ENCODE measurements around the gene FAF1. TPM values are rescaled to one million over a fixed set of nuclear protein-coding genes. Genes with fewer than 3 reads are reported as not detected.

Gene FAF1
- total RNA-seq, 1 donor from 2014 or later = 46.4 TPM

GRCh38 chr1:50861772-50862171 lies 98.3 kb downstream of the FAF1 start:
- H3K27ac ChIP-seq = no peak overlapping the region
- no peak for ATAC-seq
- intact Hi-C loops (cut with DNase I) = no loop called here

GRCh38 chr1:50860702-50861101 lies 99.4 kb downstream of the FAF1 start:
- ATAC-seq (no peak), DNase-seq (no peak)
- Histone ChIP-seq H3K27me3 (no peaks in the 10 kb centered on the region), H3K4me1 (no peaks in the 10 kb centered on the region), H3K9me3 (no peaks in the 10 kb centered on the region), H3K27ac (no peak overlapping the region), H3K4me3 (no peak overlapping the region), H3K36me3 (no peaks in the 10 kb centered on the region)
- intact Hi-C loops (cut with DNase I) = no loop called here
- TF ChIP-seq, protein P1, sequence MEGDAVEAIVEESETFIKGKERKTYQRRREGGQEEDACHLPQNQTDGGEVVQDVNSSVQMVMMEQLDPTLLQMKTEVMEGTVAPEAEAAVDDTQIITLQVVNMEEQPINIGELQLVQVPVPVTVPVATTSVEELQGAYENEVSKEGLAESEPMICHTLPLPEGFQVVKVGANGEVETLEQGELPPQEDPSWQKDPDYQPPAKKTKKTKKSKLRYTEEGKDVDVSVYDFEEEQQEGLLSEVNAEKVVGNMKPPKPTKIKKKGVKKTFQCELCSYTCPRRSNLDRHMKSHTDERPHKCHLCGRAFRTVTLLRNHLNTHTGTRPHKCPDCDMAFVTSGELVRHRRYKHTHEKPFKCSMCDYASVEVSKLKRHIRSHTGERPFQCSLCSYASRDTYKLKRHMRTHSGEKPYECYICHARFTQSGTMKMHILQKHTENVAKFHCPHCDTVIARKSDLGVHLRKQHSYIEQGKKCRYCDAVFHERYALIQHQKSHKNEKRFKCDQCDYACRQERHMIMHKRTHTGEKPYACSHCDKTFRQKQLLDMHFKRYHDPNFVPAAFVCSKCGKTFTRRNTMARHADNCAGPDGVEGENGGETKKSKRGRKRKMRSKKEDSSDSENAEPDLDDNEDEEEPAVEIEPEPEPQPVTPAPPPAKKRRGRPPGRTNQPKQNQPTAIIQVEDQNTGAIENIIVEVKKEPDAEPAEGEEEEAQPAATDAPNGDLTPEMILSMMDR (IDR thresholded peaks at IDR 0.05) = no peak

More at GRCh38 chr1:50861772-50862171, 98.3 kb downstream of the FAF1 start:
- DNase-seq = no peak
- H3K4me1 ChIP-seq = no peaks in the 10 kb centered on the region
- H3K36me3 ChIP-seq = no peaks in the 10 kb centered on the region
- no peak overlapping the region for H3K4me3 ChIP-seq
- H3K9me3 ChIP-seq = no peaks in the 10 kb centered on the region
- H3K27me3 ChIP-seq = no peaks in the 10 kb centered on the region
- TF ChIP-seq, protein P1 (IDR thresholded peaks at IDR 0.05) = no peak

GRCh38 chr1:50860256-50860655 lies 99.8 kb downstream of the FAF1 start:
- DNase-seq = no peak
- intact Hi-C loops (cut with DNase I) = no loop called here
- H3K4me3 ChIP-seq = no peak overlapping the region
- no peaks in the 10 kb centered on the region for H3K4me1 ChIP-seq
- no peaks in the 10 kb centered on the region for H3K27me3 ChIP-seq
- TF ChIP-seq, protein P1 (IDR thresholded peaks at IDR 0.05) = no peak
- no peaks in the 10 kb centered on the region for H3K9me3 ChIP-seq
- no peak overlapping the region for H3K27ac ChIP-seq
- no peak for ATAC-seq
- H3K36me3 ChIP-seq = no peaks in the 10 kb centered on the region

DNA sequence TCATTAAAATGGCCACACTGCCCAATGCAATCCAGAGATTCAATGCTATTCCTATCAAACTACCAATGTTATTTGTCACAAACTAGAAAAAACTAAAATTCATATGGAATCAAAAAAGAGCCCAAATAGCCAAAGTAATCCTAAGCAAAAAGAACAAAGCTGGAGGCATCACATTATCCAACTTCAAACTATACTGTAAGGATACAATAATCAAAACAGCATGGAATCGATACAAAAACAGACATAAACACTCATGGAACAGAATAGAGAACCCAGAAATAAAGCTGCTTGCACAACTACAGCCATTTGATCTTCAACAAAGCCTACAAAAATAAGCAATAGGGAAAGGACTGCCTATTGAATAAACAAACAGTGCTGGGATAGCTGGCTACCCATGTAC lies 100.4 kb downstream of the FAF1 start:
- no peak for ATAC-seq
- Histone ChIP-seq H3K27me3 (no peaks in the 10 kb centered on the region), H3K27ac (no peak overlapping the region), H3K9me3 (no peaks in the 10 kb centered on the region), H3K36me3 (no peaks in the 10 kb centered on the region), H3K4me1 (no peaks in the 10 kb centered on the region), H3K4me3 (no peak overlapping the region)
- TF ChIP-seq, protein P1 (IDR thresholded peaks at IDR 0.05) = no peak
- DNase-seq = no peak
- intact Hi-C loops (cut with DNase I) = no loop called here

GRCh38 chr1:50858761-50859160 lies 101.3 kb downstream of the FAF1 start:
- no peaks in the 10 kb centered on the region for H3K9me3 ChIP-seq
- H3K27ac ChIP-seq = no peak overlapping the region
- DNase-seq (no peak), ATAC-seq (no peak)
- no peaks in the 10 kb centered on the region for H3K27me3 ChIP-seq
- TF ChIP-seq, protein P1 (IDR thresholded peaks at IDR 0.05) = no peak
- no peaks in the 10 kb centered on the region for H3K4me1 ChIP-seq
- H3K36me3 ChIP-seq = no peaks in the 10 kb centered on the region
- no peak overlapping the region for H3K4me3 ChIP-seq
- intact Hi-C loops (cut with DNase I) = no loop called here

DNA sequence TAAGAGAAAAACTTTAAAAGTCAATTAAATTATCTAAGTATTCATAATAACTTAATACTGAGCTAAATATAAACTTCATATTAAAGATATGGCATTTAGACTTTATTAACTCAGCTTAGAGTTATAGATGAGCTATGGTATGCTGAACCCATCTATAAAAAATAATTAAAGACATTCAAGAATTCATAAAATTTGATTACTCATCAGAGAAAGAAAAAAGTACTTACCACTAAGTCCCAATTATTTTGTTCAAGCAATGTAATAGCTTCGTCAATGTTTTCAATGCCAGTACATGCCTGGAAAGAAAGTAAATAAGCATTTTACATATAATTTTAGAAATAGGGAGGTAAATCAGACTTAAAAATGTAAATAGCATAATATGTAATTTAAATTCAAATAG lies 102.4 kb downstream of the FAF1 start:
- H3K4me1 ChIP-seq = no peaks in the 10 kb centered on the region
- H3K36me3 ChIP-seq = no peaks in the 10 kb centered on the region
- no peak overlapping the region for H3K4me3 ChIP-seq
- H3K27ac ChIP-seq = no peak overlapping the region
- H3K9me3 ChIP-seq = no peaks in the 10 kb centered on the region
- DNase-seq = no peak
- TF ChIP-seq, protein P1 (IDR thresholded peaks at IDR 0.05) = no peak
- ATAC-seq = no peak
- intact Hi-C loops (cut with DNase I) = no loop called here
- H3K27me3 ChIP-seq = no peaks in the 10 kb centered on the region
